ENCODE results near the gene WDFY4. TPM values are rescaled to one million over a fixed set of nuclear protein-coding genes. Genes with fewer than 3 reads are reported as not detected.

The WDFY4 gene
- total RNA-seq, 1 experiment from 2014 or later = 0.23 TPM

DNA sequence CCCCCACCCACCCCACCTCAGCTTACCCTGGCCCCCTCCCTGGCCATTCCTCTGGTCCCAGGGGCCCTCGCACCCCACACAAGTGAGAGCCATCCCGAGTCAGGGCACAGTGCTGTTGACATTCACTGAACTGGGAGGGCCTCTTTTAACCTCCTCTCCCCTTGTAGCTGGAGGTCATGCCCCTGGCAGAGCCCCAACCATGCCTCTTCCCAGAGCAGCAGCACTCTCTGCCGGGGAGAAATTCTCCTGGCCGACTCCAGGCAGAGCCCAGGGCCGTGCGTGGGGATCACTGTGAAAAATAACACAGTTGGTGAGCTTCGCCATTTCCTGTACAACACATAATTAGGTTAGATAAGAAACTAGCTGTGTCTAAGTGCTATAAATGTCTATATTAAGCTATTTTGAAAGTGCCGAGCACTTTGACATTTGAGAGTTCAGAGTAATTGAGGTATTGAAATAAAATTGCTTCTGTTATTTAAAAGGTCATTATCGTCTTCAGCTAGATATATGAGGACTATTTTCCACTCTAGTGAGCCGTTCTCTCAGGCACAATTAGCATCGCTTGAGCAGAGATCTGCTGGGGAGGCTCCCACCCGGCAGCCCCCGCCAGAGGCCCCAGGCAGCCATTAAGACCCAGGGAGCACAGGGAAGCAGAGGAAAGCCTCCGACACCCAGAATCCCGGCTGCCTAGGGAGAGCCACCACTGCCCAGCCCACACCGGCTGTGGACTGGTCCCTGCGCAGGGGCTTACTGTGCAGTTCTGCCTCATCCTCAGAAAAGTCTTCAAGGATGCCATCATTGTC, 317.4 kb downstream of the WDFY4 start:
- H3K27me3 ChIP-seq (ENCODE audit: control insufficient read depth, insufficient read depth, low read length) = no peaks in the 10 kb centered on the region
- no peak overlapping the region for H3K4me3 ChIP-seq (ENCODE audit: low read depth in 2 of 2, low read length in 2 of 2)
- POLR2A ChIA-PET = no interaction called here
- BruUV-seq (replicated peaks) = no TSS peak
- no peaks in the 10 kb centered on the region for H3K9me3 ChIP-seq (ENCODE audit: control insufficient read depth, insufficient read depth, low read depth, low read length)
- no peaks in the 10 kb centered on the region for H3K4me1 ChIP-seq (ENCODE audit: control insufficient read depth, insufficient read depth, low read length)
- no peak for ATAC-seq
- DNase-seq (ENCODE audit: low read depth, low spot score) = no peak
- no peaks in the 10 kb centered on the region for H3K36me3 ChIP-seq (ENCODE audit: control insufficient read depth, insufficient read depth, low read length)
- TF ChIP-seq REST (IDR thresholded peaks at IDR 0.05; ENCODE audit: insufficient read depth in 1 of 2, low read depth in 2 of 2, low read length in 1 of 2) = no peak
- TF ChIP-seq TCF7L2 (IDR thresholded peaks at IDR 0.05; ENCODE audit: low read depth, low read length) = no peak
- TF ChIP-seq POLR2AphosphoS5 (IDR thresholded peaks at IDR 0.05; ENCODE audit: low read depth, low read length) = no peak
- TF ChIP-seq CTCF (IDR thresholded peaks at IDR 0.05) = no peak
- H3K27ac ChIP-seq (ENCODE audit: low read length) = no peak overlapping the region
- CTCF ChIA-PET = no interaction called here
- in situ Hi-C loops (cut with HindIII; ENCODE audit: low pct_unique_long_range_greater_than_20kb, low sequenced_read_pairs) (no loop called here), intact Hi-C loops (cut with micrococcal nuclease; ENCODE audit: unreplicated experiment) (no loop called here)

- POLR2A ChIA-PET = no interaction called here
- in situ Hi-C loops (cut with HindIII; ENCODE audit: low pct_unique_long_range_greater_than_20kb, low sequenced_read_pairs) (no loop called here), intact Hi-C loops (cut with micrococcal nuclease; ENCODE audit: unreplicated experiment) (no loop called here)
- Histone ChIP-seq H3K4me3 (ENCODE audit: low read depth in 2 of 2, low read length in 2 of 2) (no peak overlapping the region), H3K27ac (ENCODE audit: low read length) (no peak overlapping the region), H3K4me1 (ENCODE audit: control insufficient read depth, insufficient read depth, low read length) (no peaks in the 10 kb centered on the region), H3K27me3 (ENCODE audit: control insufficient read depth, insufficient read depth, low read length) (no peaks in the 10 kb centered on the region), H3K9me3 (ENCODE audit: control insufficient read depth, insufficient read depth, low read depth, low read length) (no peaks in the 10 kb centered on the region), H3K36me3 (ENCODE audit: control insufficient read depth, insufficient read depth, low read length) (no peaks in the 10 kb centered on the region)
- TF ChIP-seq TCF7L2 (IDR thresholded peaks at IDR 0.05; ENCODE audit: low read depth, low read length) = no peak
- ATAC-seq (no peak), DNase-seq (ENCODE audit: low read depth, low spot score) (no peak)
- CTCF ChIA-PET = no interaction called here
- BruUV-seq (replicated peaks) = no TSS peak
Measured at GRCh38 chr10:49005270-49005669, 320.6 kb downstream of the WDFY4 start.

DNA sequence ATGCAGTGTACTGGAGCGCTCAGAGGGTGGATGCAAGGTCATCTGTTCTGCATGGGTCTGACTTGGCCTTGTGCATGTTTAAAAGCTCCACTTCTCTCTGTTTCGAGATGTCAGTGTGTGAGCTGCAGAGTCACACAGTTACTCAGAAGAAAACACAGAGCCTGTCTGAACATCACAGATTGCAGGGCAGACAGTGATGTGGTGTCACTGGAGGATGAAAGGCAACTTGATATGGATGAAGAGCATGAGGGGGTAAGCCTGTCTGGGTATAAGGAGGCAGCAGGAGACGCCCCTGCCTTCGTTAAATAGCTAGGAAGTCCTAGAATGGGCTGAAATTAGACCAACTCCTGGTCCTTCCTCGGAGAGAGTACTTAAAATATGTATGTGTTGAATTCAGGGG, 322.5 kb downstream of the WDFY4 start:
- in situ Hi-C loops (cut with HindIII; ENCODE audit: low pct_unique_long_range_greater_than_20kb, low sequenced_read_pairs) (no loop called here), intact Hi-C loops (cut with micrococcal nuclease; ENCODE audit: unreplicated experiment) (no loop called here)
- no peaks in the 10 kb centered on the region for H3K36me3 ChIP-seq (ENCODE audit: control insufficient read depth, insufficient read depth, low read length)
- no peak overlapping the region for H3K4me3 ChIP-seq (ENCODE audit: low read depth in 2 of 2, low read length in 2 of 2)
- CTCF ChIA-PET = interaction anchor here (1.2 kb wide), 1 partner anchor 382 kb away, joined by 5 read pairs; no protein-coding TSS in a partner anchor
- no peaks in the 10 kb centered on the region for H3K4me1 ChIP-seq (ENCODE audit: control insufficient read depth, insufficient read depth, low read length)
- no TSS peak for BruUV-seq (replicated peaks)
- no peak overlapping the region for H3K27ac ChIP-seq (ENCODE audit: low read length)
- DNase-seq (ENCODE audit: low read depth, low spot score) = no peak
- TF ChIP-seq CTCF (IDR thresholded peaks at IDR 0.05) (no peak), REST (IDR thresholded peaks at IDR 0.05; ENCODE audit: insufficient read depth in 1 of 2, low read depth in 2 of 2, low read length in 1 of 2) (no peak), POLR2AphosphoS5 (IDR thresholded peaks at IDR 0.05; ENCODE audit: low read depth, low read length) (no peak), TCF7L2 (IDR thresholded peaks at IDR 0.05; ENCODE audit: low read depth, low read length) (no peak), SIN3A (IDR thresholded peaks at IDR 0.05; ENCODE audit: borderline replicate concordance, insufficient read depth, low read depth, low read length) (no peak)
- H3K9me3 ChIP-seq (ENCODE audit: control insufficient read depth, insufficient read depth, low read depth, low read length) = no peaks in the 10 kb centered on the region
- POLR2A ChIA-PET = no interaction called here
- no peaks in the 10 kb centered on the region; the same call in 1 of the 2 replicates for H3K27me3 ChIP-seq (ENCODE audit: control insufficient read depth, insufficient read depth, low read length)
- ATAC-seq = no peak
